Neural cell (in vitro differentiated cells): Measurements from ENCODE around the gene OSBPL2.

Experiments used
- CTCF ChIP-seq: fragments of 450-650 bp; IDR thresholded peaks from 2 replicates; pipeline ENCODE4 v1.5.1; 2014; ENCODE audit warnings: antibody characterized with exemption, mild to moderate bottlenecking, moderate library complexity; ENCODE audit not compliant: poor library complexity, severe bottlenecking
- SMC3 ChIP-seq: fragments of 450-650 bp; conservative IDR thresholded peaks from 2 replicates; pipeline ENCODE4 v1.6.1; 2014; ENCODE audit warnings: antibody characterized with exemption, mild to moderate bottlenecking, moderate library complexity; ENCODE audit not compliant: poor library complexity

GRCh38 chr20:62224113-62224855 lies 14.0 kb upstream of the OSBPL2 start:
- no peak for TF ChIP-seq CTCF
- no peak for TF ChIP-seq SMC3
